Testis (tissue), 2 donors: ENCODE data around the gene ASIC4.

Experiments
- POLR2A ChIP-seq: fragments of 450-650 bp; IDR thresholded peaks from one replicate; pipeline ENCODE4 v1.6.1; 2017; ENCODE audit warnings: antibody characterized with exemption, mild to moderate bottlenecking, moderate library complexity
- TF ChIP-seq, protein P1 (sequence below), 3 experiments: fragments of 450-650 bp in 2 of 3; fragments of 200-600 bp in 1 of 3; sonication (generic) in 1 of 3; IDR thresholded peaks; one replicate each; pipeline ENCODE4 v1.5.1; 2016 to 2019; ENCODE audit warnings: antibody characterized with exemption in 3 of 3, mild to moderate bottlenecking in 2 of 3, moderate library complexity in 1 of 3

DNA sequence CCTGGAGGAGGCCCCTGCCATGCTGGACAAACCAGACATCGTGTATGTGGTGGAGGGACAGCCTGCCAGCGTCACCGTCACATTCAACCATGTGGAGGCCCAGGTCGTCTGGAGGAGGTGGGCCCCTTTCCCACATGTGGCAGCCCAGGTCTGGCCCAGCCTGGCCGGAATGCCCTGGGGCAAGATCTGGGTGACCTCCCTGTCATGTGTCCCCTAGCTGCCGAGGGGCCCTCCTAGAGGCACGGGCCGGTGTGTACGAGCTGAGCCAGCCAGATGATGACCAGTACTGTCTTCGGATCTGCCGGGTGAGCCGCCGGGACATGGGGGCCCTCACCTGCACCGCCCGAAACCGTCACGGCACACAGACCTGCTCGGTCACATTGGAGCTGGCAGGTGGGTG lies 40.8 kb upstream of the ASIC4 start:
- TF ChIP-seq, protein P1, sequence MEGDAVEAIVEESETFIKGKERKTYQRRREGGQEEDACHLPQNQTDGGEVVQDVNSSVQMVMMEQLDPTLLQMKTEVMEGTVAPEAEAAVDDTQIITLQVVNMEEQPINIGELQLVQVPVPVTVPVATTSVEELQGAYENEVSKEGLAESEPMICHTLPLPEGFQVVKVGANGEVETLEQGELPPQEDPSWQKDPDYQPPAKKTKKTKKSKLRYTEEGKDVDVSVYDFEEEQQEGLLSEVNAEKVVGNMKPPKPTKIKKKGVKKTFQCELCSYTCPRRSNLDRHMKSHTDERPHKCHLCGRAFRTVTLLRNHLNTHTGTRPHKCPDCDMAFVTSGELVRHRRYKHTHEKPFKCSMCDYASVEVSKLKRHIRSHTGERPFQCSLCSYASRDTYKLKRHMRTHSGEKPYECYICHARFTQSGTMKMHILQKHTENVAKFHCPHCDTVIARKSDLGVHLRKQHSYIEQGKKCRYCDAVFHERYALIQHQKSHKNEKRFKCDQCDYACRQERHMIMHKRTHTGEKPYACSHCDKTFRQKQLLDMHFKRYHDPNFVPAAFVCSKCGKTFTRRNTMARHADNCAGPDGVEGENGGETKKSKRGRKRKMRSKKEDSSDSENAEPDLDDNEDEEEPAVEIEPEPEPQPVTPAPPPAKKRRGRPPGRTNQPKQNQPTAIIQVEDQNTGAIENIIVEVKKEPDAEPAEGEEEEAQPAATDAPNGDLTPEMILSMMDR (IDR thresholded peaks at IDR 0.05), result no peak
- TF ChIP-seq POLR2A, result no peak
